NCI-H510A treated with DMSO at 0.1 percent for 48 hours (cell line): ENCODE results near the gene TMX1.
"Not testable (repeated sequence)": the region's sequence is repeated elsewhere in the genome, so short reads cannot be mapped to it uniquely, and the experiment has no call there.

ENCODE experiments used
- DNase-seq: peaks from one replicate; lab custom pipeline; 2025; lab: John Stamatoyannopoulos, UW

TMX1 gene, protein sequence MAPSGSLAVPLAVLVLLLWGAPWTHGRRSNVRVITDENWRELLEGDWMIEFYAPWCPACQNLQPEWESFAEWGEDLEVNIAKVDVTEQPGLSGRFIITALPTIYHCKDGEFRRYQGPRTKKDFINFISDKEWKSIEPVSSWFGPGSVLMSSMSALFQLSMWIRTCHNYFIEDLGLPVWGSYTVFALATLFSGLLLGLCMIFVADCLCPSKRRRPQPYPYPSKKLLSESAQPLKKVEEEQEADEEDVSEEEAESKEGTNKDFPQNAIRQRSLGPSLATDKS

DNA sequence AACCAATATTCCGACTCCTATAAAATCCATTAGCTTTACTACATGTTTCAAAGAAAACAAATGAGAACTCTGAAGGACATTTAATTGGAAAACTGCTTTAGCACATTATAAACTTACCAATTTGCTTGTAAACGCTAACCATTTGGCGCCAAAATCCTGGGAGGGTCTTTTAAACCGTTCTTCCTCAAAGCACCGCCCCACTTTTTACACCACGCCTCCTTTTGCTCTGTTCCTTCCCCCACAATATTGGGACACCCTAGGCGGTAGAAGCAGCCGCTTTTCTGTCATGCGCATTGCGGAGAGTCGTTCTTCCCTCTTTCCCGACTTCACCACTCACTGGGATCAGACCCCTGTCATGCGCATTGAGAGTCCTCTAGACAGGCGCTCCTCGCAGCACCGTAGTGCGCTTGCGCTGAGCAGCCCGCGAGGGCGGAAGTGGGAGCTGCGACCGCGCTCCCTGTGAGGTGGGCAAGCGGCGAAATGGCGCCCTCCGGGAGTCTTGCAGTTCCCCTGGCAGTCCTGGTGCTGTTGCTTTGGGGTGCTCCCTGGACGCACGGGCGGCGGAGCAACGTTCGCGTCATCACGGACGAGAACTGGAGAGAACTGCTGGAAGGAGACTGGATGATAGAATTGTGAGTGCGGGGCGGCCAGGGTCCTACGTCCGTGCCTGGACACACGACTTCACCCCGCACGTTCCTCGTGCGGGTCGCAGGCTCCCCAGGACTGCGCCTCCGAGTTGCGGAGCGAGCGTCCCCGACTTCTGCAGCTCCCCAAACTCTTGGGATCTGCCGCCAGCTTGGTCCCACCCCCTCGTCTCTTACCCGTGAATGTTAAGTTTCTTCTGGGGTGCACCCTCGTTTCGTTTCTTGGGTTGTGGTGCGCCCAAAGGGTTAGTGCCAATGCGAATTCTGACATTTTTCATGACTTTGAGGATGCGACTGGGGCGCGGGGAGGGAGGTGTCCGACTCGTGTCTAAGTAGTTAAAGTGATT is at the start of gene TMX1:
Gene TMX1, plus strand, starts transcription at position 435 of the 991 bp plus-strand sequence. Its CDS starts 46 bp downstream, at position 481.
- DNase-seq = peak; percentile 96

- DNase-seq = no peak
These were observed 38.2 kb upstream of the TMX1 start for GRCh38 chr14:51201890-51202289.

GRCh38 chr14:51202914-51203665 is 37.0 kb upstream of the TMX1 start:
- no peak for DNase-seq

DNA sequence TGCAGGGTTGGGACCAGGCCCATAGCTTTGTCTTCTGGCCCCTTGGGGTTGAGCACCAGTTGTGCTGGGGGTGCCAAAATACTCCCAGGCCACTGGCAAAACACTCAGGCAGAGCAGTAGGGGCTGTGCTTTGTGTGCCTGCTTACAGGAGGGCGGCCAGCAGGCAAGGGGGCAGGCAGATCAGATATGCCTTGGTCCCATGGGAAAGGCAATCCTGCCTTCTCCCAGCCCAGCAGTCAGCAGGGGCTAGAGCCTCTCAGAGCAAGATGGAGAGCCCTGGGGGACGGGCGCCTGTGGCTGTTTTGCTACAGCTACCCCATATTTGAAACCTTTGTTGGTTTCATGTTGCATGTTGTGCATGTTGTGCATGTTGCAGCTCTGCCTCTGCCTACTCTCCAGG is 36.2 kb upstream of the TMX1 start:
- DNase-seq = no peak

GRCh38 chr14:51205486-51205885 is 34.6 kb upstream of the TMX1 start:
- no peak for DNase-seq

DNA sequence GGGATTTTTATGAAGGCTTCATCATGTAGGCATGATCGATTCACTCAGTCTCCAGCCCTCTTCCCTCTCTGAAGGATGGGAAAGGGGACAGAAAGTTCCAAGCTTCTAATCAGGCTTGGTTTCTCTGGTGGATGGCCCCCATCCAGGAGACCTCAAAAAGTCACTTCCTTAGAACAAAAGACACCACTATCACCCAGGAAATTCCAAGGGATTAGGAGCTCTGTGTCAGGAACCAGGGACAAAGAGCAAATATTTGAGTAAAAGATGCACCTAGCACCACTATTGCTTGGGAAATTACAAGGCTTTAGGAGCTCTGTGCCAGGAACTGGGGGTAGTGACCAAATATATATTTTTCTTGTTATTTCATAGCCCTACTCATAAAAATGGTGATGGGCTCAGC is 33.6 kb upstream of the TMX1 start:
- DNase-seq = no peak

DNA sequence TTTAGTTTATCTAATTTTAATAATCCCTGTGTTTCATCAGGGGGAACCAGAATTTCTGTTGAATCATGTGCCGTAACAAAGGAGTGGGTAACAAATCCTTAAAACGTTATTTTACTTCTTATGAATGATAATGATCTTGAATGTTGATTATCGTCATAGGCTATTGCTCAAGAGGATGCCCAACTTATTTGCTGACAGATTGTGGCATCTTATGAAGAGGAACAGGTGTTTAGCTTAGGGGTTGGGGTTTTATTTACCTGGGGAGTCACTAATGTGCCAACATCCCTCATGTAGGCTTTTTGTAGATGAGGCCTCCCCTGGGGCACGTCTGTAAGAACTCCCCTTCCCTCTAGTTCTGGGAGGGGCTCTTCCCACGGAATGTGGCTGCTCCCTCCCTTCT is 32.4 kb upstream of the TMX1 start:
- DNase-seq = peak; percentile 56

- DNase-seq = peak; percentile 84
These were observed 31.1 kb upstream of the TMX1 start for GRCh38 chr14:51208982-51209381.

GRCh38 chr14:51209457-51209856 is 30.6 kb upstream of the TMX1 start:
- peak; percentile 84 for DNase-seq

DNA sequence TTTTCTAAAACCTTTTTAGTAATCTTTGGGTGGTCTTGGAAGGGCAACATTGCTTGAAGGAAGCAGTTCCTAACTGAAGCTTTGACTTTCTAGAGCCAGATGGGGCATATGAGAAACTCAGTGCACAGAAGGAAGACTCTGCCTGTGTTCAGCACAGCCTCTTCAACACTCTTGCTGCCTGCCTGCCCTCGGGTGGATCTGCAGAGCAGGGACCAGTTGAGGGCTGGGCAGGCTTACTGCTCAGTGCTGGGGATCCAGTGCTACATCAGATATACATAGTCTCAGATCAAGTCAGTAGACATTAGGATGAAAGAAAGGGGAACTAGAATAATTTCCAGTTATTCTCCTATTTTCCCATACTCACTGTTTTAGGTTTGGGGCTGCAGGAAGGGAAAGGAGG is 29.5 kb upstream of the TMX1 start:
- DNase-seq = peak; percentile 70

DNA sequence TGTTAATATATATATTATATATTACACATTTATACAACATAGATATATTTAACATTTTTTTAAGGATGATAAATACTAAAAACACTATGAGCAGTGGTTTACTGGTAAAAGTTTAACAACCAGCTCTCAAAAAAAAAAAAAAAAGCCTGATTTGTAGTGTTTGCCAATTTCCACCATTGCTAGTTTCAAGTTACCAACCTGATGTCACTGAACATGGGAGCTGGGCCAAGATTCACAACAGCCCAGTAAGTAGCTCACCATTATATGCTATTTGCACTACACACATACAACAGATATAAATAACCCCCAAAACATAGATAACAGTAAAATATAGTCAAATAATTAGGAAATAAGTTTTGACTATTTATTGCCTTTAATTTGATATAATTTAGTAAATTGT is 28.9 kb upstream of the TMX1 start:
- peak; percentile 78 for DNase-seq

- DNase-seq = no peak
These were observed 23.4 kb upstream of the TMX1 start for GRCh38 chr14:51216602-51217001.

DNA sequence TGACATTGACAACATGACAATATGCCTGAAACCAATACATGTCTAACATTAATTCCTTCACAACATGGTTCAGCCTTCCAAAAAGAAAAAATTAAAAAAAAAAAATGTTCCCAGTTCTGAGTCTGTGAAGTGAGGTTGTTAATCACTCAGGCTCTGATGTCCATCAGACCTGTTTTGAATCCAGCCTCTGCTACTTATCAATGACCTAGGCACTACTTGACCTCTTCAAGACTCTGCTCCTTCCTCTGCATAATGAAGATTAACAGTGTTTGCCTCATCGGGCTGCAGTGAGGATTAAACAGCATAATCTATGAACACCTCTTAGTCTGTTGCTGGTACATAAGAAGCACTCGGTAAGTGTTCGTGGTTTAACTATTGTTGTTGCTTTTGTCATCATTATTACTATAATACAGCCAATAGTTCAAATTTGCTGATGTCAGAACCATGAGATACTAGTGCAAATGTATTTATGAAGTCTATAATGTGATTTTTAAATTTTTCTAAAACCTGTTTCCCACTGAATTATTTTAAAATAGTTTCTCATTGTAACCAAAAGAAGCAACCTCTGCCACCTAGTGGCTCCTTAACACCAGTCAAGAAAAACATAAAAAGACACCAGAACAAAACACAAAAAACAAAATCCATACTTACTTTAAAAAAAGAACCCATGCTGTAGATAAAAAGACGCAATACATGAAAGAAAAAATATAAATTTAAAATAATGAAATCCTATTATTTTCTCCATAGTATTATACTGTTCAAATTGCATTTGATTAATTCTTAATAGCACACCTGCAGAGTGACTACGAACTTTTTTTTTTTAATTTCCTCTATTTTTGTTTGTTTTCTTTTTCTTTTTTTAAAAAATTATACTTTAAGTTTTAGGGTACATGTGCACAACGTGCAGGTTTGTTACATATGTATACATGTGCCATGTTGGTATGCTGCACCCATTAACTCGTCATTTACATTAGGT is 20.3 kb upstream of the TMX1 start:
- DNase-seq = peak; percentile 38

DNA sequence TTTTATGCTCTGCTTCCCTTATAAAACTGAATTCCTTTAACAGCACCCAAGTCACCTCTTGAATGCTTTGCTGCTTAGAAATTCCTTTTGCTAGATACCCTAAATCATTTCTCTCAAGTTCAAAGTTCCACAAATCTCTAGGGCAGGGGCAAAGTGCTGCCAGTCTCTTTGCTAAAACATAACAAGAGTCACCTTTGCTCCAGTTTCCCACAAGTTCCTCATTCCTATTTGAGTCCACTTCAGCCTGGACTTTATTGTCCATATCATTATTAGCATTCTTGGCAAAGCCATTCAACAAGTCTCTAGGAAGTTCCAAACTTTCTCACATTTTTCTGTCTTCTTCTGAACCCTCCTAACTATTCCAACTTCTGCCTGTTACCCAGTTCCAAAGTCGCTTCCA is 16.6 kb upstream of the TMX1 start:
- DNase-seq = not testable (repeated sequence)

DNA sequence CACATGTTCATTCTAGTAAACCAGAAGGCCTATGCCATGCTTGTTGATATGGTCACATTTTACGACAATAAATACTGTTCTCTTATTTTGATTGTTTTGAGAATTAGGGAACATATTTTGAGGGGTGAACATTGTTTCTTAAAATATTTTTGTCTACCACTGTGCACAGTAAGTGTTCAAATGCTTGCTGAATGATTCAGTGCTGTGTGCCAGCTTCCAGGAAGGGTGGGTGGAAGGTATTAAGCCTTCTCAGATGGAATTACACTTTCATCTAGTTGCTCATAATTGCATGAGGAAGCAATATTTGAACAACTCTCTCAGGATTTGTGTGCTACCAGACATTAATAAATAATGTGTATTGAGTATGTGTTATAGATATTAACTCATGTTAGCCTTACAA is 15.5 kb upstream of the TMX1 start:
- no peak for DNase-seq

- DNase-seq = no peak
These were observed 14.3 kb upstream of the TMX1 start for GRCh38 chr14:51225751-51226150.

GRCh38 chr14:51228391-51228790 is 11.7 kb upstream of the TMX1 start:
- no peak for DNase-seq

GRCh38 chr14:51228890-51229289 is 11.2 kb upstream of the TMX1 start:
- no peak for DNase-seq

- no peak for DNase-seq
These were observed 3.7 kb upstream of the TMX1 start for GRCh38 chr14:51236314-51236713.

GRCh38 chr14:51240804-51241380 is 845 bp downstream of the TMX1 start:
- no peak for DNase-seq
